ENCODE results near the gene WWC1.

GRCh38 chr5:168332042-168332441, 40.6 kb downstream of the WWC1 start:
- no peak for TF ChIP-seq CTCF (IDR thresholded peaks at IDR 0.05)
- TF ChIP-seq POLR2A (IDR thresholded peaks at IDR 0.05) = no peak
- TF ChIP-seq POLR2AphosphoS5 (IDR thresholded peaks at IDR 0.05) = no peak
